B cell (primary cell): ENCODE data around the gene HBS1L. TPM values are rescaled to one million over a fixed set of nuclear protein-coding genes. Genes with fewer than 3 reads are reported as not detected.

Experiments used
- ATAC-seq: fragments of 200-7000 bp; cut with Tn5 transposase; one replicate; pipeline ENCODE4 v1.10.0; 2021; ENCODE audit warnings: low read depth, mild to moderate bottlenecking, moderate number of reproducible peaks, moderate library complexity
- CTCF ChIA-PET: fragments of 350-600 bp; sonication (Branson Sonifier 250); formaldehyde crosslinking; loops from one replicate; lab custom pipeline; 2021; ENCODE audit warnings: antibody characterized with exemption, inconsistent platforms; lab: Charles Lee
- POLR2A ChIA-PET: fragments of 350-600 bp; sonication (Branson Sonifier 250); formaldehyde crosslinking; loops from one replicate; lab custom pipeline; 2021; ENCODE audit warnings: antibody characterized with exemption; lab: Charles Lee
- DNase-seq: peaks from one replicate; pipeline ENCODE4 v3.0.0; 2013
- H2AFZ ChIP-seq: 2 replicates; pipeline ENCODE4 v1.6.1; 2012; ENCODE audit warnings: mild to moderate bottlenecking, low read depth, low read length; ENCODE audit not compliant: insufficient read depth, poor library complexity, severe bottlenecking
- H3K27ac ChIP-seq, 2 donors: 1 replicate in 1 of 2; 2 replicates in 1 of 2; pipeline ENCODE4 v1.5.1; 2012 to 2013; ENCODE audit warnings: low read length in 2 of 2, mild to moderate bottlenecking in 2 of 2, moderate library complexity in 1 of 2
- H3K27me3 ChIP-seq, 4 experiments: fragments of 200-600 bp in 1 of 4; sonication (generic) in 1 of 4; replicated peaks in 1 of 4; 1 replicate in 2 of 4; 2 replicates in 2 of 4; pipeline versions ENCODE4 v1.6.1 to v1.7.0; 2013 to 2016; ENCODE audit warnings: low read length in 3 of 4, mild to moderate bottlenecking in 2 of 4, mixed read lengths in 1 of 4, moderate library complexity in 1 of 4; ENCODE audit not compliant: insufficient read depth in 4 of 4, control insufficient read depth in 3 of 4; ENCODE audit errors: control extremely low read depth in 1 of 4
- H3K36me3 ChIP-seq, 2 experiments: replicated peaks in 1 of 2; 1 replicate in 1 of 2; 2 replicates in 1 of 2; pipeline versions ENCODE4 v1.6.1 to v1.7.1; 2013; ENCODE audit warnings: low read length in 1 of 2; ENCODE audit not compliant: insufficient read depth in 2 of 2, control insufficient read depth in 1 of 2; ENCODE audit errors: control extremely low read depth in 1 of 2, extremely low read depth in 1 of 2
- H3K4me1 ChIP-seq, 2 donors: fragments of 200-600 bp in 1 of 2; sonication (generic) in 1 of 2; 1 replicate in 1 of 2; 2 replicates in 1 of 2; pipeline versions ENCODE4 v1.5.1 to v1.6.1; 2013 to 2017; ENCODE audit warnings: low read length in 2 of 2; ENCODE audit not compliant: control insufficient read depth in 2 of 2, insufficient read depth in 2 of 2
- H3K4me2 ChIP-seq: replicated peaks from 2 replicates; pipeline ENCODE3; 2012; ENCODE audit warnings: mild to moderate bottlenecking, low read depth, low read length; ENCODE audit not compliant: poor library complexity, severe bottlenecking
- H3K4me3 ChIP-seq, 5 experiments: fragments of 200-600 bp in 1 of 5; sonication (generic) in 1 of 5; 1 replicate in 3 of 5; 2 replicates in 2 of 5; pipeline versions ENCODE4 v1.5.1 to v1.7.0; 2011 to 2016; ENCODE audit warnings: low read length in 4 of 5, mild to moderate bottlenecking in 4 of 5, low read depth in 2 of 5, control low read depth in 1 of 5, moderate library complexity in 1 of 5; ENCODE audit not compliant: insufficient read depth in 1 of 5; ENCODE audit errors: control extremely low read depth in 1 of 5, extremely low read depth in 1 of 5
- H3K79me2 ChIP-seq: fragments of 200-600 bp; sonication (generic); one replicate; pipeline ENCODE4 v1.6.0; 2016; ENCODE audit warnings: low read length; ENCODE audit not compliant: control insufficient read depth, insufficient read depth
- H3K9ac ChIP-seq: fragments of 200-600 bp; sonication (generic); 2 replicates; pipeline ENCODE4 v1.6.1; 2017; ENCODE audit warnings: mild to moderate bottlenecking, low read length, moderate library complexity
- H3K9me3 ChIP-seq, 3 donors: one replicate each; pipeline versions ENCODE4 v1.6.1 to v1.7.1; 2013; ENCODE audit warnings: low read length in 2 of 3; ENCODE audit not compliant: control insufficient read depth in 2 of 3, insufficient read depth in 1 of 3; ENCODE audit errors: control extremely low read depth in 1 of 3
- H4K20me1 ChIP-seq: 2 replicates; pipeline ENCODE4 v1.6.0; 2012; ENCODE audit warnings: mild to moderate bottlenecking, low read length; ENCODE audit not compliant: insufficient read depth, control insufficient read depth, poor library complexity, severe bottlenecking
- H3K27ac Mint-ChIP-seq: one replicate; pipeline ENCODE4 v1.8.0; 2021; ENCODE audit warnings: mixed read lengths
- H3K27me3 Mint-ChIP-seq: one replicate; pipeline ENCODE4 v1.8.0; 2021; ENCODE audit warnings: mixed read lengths
- H3K4me1 Mint-ChIP-seq: one replicate; pipeline ENCODE4 v1.8.0; 2021; ENCODE audit warnings: mixed read lengths
- H3K4me3 Mint-ChIP-seq: one replicate; pipeline ENCODE4 v1.8.0; 2021; ENCODE audit warnings: mixed read lengths
- H3K9me3 Mint-ChIP-seq: one replicate; pipeline ENCODE4 v1.8.0; 2022; ENCODE audit warnings: mixed read lengths; ENCODE audit not compliant: insufficient read depth
- CTCF ChIP-seq: fragments of 200-600 bp; IDR thresholded peaks from one replicate; pipeline ENCODE4 v1.8.0; 2022; ENCODE audit warnings: antibody characterized with exemption, mild to moderate bottlenecking
- EZH2 ChIP-seq: IDR thresholded peaks from 2 replicates; pipeline ENCODE4 v1.6.1; 2012; ENCODE audit warnings: borderline replicate concordance, low read depth, mild to moderate bottlenecking, moderate library complexity, low read length; ENCODE audit not compliant: insufficient read depth, poor library complexity, severe bottlenecking
- intact Hi-C: fragments of 100-400 bp; cut with micrococcal nuclease; formaldehyde crosslinking; loops from one replicate; pipeline ENCODE4 v1.10.0; 2022
- polyA plus RNA-seq: library from polyadenylated mRNA; depleted of rRNA; stranded (reverse); fragments of >200 nt; gene quantifications from 2 replicates; pipeline ENCODE4 v1.2.3, GENCODE V29; 2012
- total RNA-seq, 2 donors: library from RNA; stranded (reverse); fragments of 120-200 nt in 1 of 2; gene quantifications; 1 replicate in 1 of 2; 2 replicates in 1 of 2; pipeline versions ENCODE4 v1.2.3 to v1.2.4, GENCODE V29; 2013 to 2022

HBS1L gene
- total and polyA plus RNA-seq, 2 donors (not counting 1 experiment from before 2014, with no cell fraction given) = 10.3 to 58.2 TPM

GRCh38 chr6:134948142-134948541 is 106.5 kb downstream of the HBS1L start:
- H3K4me1 Mint-ChIP-seq = no peaks in the 10 kb centered on the region
- intact Hi-C loops = no loop called here
- H3K9me3 Mint-ChIP-seq = no peaks in the 10 kb centered on the region
- Histone ChIP-seq H3K36me3 (no peaks in the 10 kb centered on the region), H3K9me3 (peaks cover 0 to 3% (median 0%) of the 10 kb centered on the region in 3 donors), H3K9ac (no peak overlapping the region), H2AFZ (no peak overlapping the region), H3K27ac (no peak overlapping the region), H3K4me3 (no peak overlapping the region), H3K79me2 (no peaks in the 10 kb centered on the region), H3K27me3 (no peaks in the 10 kb centered on the region), H4K20me1 (no peaks in the 10 kb centered on the region), H3K4me1 (no peaks in the 10 kb centered on the region), H3K4me2 (no peak overlapping the region)
- ATAC-seq (no peak), DNase-seq (no peak)
- H3K27ac Mint-ChIP-seq = no peak overlapping the region
- TF ChIP-seq CTCF (no peak), EZH2 (no peak)
- H3K27me3 Mint-ChIP-seq = no peaks in the 10 kb centered on the region
- no peak overlapping the region for H3K4me3 Mint-ChIP-seq
- POLR2A ChIA-PET = no interaction called here
- CTCF ChIA-PET = interaction anchor here (0.8 to 2.1 kb wide), 2 partner anchors 8 to 23 kb away, joined by 3 to 11 read pairs; no protein-coding TSS in a partner anchor

- TF ChIP-seq EZH2 = no peak
- no peak for TF ChIP-seq CTCF
- Mint-ChIP-seq H3K9me3 (no peaks in the 10 kb centered on the region), H3K27ac (no peak overlapping the region), H3K4me3 (no peak overlapping the region), H3K27me3 (no peaks in the 10 kb centered on the region), H3K4me1 (no peaks in the 10 kb centered on the region)
- intact Hi-C loops = no loop called here
- Histone ChIP-seq H3K4me1 (no peaks in the 10 kb centered on the region), H3K27me3 (no peaks in the 10 kb centered on the region), H3K9me3 (peaks cover 0 to 3% (median 0%) of the 10 kb centered on the region in 3 donors), H2AFZ (no peak overlapping the region), H4K20me1 (no peaks in the 10 kb centered on the region), H3K4me3 (no peak overlapping the region), H3K79me2 (no peaks in the 10 kb centered on the region), H3K9ac (no peak overlapping the region), H3K27ac (no peak overlapping the region), H3K36me3 (no peaks in the 10 kb centered on the region), H3K4me2 (no peak overlapping the region)
- ATAC-seq (no peak), DNase-seq (no peak)
- CTCF ChIA-PET = interaction anchor here (0.8 to 7.7 kb wide), 2 partner anchors 788 to 821 kb away, joined by 3 to 110 read pairs; no protein-coding TSS in a partner anchor
- POLR2A ChIA-PET = no interaction called here
Observed at GRCh38 chr6:134945045-134945444, 109.6 kb downstream of the HBS1L start.
